DLD1 (cell line): ENCODE measurements around the gene FAM229A.
"Not testable (repeated sequence)": the region's sequence is repeated elsewhere in the genome, so short reads cannot be mapped to it uniquely, and the experiment has no call there.

Experiments used
- in situ Hi-C: cut with HindIII; loops from 2 replicates; pipeline ENCODE4 v1.10.0; 2017; ENCODE audit warnings: low sequenced_read_pairs

The FAM229A gene

GRCh38 chr1:32377541-32378220 is 15.4 kb upstream of the FAM229A start:
- in situ Hi-C loops: no loop called here

DNA sequence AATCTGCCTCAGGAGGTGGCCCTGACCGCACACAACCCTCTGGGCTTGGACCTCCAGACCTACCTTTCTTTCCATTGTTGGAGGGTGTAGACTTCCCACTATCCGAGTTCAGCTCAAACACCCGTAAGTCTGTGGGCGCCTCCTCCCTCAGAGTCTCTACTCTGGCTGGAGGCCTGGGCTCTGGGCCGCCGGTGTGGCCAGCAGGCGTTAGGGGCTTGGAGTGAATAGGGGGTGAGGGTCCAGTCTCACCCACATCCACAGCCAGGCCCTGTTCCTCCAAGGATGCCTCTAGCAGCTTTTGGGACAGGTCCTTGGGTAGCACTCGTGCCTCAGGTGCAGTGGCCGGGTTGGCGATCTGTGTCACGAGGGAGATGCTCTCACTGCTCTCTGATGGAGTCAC is 13.9 kb upstream of the FAM229A start:
- in situ Hi-C loops: no loop called here

- in situ Hi-C loops: no loop called here
These were observed 11.8 kb upstream of the FAM229A start for GRCh38 chr1:32373996-32374592.

DNA sequence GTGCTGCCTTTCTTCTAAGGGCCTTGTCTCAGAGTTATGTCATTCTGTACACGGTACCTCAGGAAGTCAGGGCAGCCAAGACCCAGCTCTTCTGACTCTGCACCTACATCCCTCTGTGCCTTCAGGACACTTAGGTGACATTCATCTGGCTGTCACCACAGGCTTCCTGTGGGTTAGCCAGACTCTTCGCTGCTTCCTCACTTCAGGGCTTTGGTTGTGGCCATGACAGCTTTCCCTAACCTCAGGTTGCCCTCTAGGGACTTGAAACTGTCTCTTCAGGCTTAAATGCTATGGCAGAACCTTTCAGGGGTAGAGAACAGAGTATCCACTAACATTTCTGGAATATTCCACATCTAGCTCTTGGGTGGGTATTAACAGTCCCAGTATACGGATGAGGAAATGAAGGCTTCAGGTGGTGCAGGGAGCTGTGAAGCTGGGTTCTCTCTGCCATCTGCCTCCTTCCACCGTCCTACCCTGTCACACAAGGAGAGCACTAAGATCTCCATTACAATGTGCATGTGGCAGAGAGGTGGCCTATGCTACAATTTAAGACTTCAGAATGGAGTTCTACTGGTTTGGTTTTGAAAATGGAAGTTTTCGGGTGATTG is 10.0 kb upstream of the FAM229A start:
- in situ Hi-C loops: no loop called here

GRCh38 chr1:32367912-32368635 is 5.8 kb upstream of the FAM229A start:
- in situ Hi-C loops: no loop called here

DNA sequence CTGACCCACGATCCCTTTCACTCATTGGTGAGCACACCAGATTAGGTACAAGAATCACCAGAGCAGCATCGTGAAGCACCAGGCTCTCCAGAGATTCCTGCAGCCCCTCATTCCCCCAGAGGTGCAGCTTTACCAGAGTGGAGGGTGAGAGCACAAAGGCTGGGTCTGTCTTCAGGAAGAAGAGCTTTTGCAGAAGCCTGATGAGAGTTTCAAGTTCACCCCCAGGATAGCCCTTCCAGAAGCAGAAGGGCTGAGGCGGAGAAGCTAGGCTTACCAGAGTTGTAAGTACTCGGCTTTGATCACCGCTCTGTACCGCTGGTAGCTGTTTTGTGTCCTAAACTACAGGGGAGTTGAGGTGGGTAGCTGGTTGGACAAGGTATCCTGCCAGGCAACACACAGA is 3.2 kb upstream of the FAM229A start:
- in situ Hi-C loops: no loop called here

DNA sequence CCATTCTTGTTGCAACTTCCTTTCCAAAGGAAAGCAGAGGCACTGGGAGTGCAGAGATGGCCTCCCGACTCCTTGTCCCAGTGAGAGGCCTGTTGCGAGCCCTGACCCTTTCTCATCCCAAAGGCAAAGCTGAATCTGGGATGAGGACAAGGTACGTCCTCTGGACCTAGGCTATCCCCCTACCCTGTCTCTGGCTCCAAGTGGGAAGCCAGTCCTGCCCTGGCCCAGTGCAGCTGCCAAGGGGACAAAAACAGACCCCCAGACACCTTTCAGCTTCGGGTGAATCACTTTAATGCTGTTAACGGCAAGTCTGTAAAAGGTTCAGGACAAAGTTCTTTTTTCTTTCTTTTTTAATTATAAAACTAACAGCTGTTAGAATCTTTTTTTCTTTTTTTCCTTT is 2.6 kb upstream of the FAM229A start:
- in situ Hi-C loops: no loop called here

GRCh38 chr1:32363713-32364112 is 1.4 kb upstream of the FAM229A start:
- in situ Hi-C loops: no loop called here

DNA sequence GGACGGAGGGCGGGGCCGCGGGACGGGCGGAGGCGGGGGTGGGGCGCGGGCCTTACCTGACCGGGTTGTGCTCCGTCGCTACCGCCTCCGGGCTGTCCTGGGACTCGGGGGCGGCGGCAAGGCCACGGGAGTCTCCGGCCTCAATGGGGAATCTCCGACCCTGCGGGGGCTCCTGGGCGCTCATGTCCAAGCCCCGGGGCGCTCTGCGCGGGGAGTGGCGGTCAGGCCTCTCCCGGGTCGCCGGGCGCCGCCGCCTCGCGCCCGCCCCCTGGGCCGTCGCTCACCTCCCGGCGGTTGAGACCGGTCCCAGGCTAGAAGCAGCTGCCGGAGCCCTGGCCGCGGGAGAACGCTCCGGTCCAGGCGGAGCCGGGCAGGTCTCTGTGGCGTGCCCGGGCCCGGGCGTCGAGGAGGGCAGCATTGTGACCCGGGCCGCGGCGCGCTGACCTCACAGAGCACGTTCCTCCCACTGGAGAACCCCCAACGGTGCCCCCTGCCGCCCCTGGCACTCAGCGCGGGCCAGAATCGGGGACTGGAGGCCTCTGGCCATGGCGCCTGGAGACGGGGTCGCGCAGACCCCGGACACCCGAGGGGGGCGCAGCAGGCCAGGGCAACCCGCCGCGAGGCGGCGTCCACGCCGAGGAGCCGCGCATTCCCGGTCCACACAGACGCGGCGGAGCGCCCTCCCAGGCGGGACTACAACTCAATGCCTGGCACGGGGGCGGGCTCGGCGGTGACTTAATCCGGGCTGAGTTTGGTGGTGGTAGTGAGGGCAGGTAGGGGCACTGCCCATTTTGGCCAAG is 411 bp downstream of the FAM229A start:
- in situ Hi-C loops: no loop called here

- in situ Hi-C loops: no loop called here
These were observed 994 bp downstream of the FAM229A start for GRCh38 chr1:32361308-32361673.

DNA sequence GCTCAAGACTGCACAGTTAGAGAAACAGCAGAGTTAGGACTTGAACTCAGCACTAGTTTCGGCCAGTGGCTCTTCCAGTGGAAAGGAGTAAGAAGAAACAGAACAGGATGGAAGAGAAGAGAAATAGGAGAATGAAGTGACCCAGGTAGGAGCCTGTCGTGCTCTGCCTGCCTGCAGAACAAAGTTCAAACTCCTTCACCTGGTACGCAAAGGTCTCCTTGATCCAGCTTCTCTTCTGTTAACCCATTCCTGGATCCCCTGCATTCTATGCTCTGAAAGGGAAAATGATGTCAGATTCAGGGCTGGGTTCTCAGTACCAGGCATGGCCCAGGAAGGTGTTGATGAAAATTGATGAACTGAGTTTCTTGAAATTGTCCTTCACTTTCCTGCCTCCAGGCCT is 3.9 kb downstream of the FAM229A start:
- in situ Hi-C loops: no loop called here

DNA sequence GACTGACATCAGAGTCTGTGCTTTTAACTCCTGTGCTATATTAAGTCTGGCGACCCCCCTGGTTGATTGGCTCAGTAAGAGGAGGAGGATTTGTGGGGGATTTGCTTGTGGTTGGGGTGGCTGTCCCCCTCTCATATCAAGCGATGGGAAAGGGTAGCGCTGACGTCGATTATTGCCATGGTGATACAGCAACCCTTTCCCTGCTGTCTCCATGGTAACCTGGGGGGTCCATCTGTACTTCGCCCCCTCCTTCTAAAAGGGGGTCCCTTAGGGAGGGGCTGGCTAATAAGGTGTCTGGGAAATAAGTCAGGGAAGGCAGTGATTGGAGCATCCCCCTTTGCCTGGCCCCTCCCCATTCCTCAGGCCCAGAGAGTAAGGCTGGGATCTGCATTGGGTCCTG is 4.7 kb downstream of the FAM229A start:
- in situ Hi-C loops: no loop called here

DNA sequence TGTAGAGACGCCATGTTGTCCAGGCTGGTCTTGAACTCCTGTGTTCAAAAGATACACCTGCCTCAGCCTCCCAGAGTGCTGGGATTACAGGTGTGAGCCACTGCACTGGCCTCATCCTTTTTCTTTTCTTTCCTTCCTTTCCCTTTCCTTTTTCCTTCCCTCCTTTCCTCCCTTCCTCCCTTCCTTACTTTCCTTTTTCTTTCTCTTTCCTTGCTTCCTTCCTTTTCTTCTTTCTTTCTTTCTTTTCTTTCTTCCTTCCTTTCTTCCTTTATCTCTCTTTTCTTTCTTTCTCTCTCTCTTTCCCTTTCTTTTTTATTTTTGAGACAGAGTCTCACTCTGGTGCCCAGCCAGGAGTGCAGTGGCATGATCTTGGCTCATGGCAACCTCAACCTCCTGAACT is 5.8 kb downstream of the FAM229A start:
- in situ Hi-C loops: no loop called here

GRCh38 chr1:32355778-32356177 is 6.5 kb downstream of the FAM229A start:
- in situ Hi-C loops: not testable (repeated sequence)

DNA sequence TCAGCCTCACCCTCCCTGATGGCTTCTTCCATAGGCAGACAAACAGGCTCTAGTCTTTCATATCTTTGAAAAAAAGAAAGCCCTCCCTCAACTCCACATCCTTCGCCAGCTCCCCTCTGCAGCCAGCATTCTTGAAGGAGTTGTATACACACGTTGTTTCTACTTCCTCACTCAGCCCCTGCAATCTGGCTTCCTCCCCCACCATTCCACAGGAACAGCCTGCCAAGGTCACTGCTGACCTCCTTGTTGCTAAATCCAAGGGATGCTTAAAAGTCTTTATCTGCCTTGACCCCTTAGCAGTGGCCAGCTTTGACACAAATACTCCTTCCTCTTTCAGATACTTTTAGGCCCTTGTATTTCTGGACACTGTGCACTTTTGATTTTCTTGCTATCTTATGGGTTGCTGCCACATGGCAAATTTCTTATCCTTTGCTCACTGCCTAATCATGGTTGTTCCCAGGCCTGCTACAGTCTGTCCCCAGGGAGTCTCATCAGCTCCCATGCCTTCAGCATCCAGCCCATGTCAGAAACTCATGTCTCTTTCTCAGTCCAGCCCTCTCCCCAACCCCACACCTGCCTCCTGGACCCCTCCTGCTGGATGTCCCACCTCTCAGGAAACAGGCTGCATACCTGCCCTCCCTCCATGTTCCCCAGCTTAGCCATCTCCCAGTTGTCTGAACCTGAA is 8.3 kb downstream of the FAM229A start:
- in situ Hi-C loops: no loop called here

GRCh38 chr1:32353431-32353830 is 8.9 kb downstream of the FAM229A start:
- in situ Hi-C loops: no loop called here

DNA sequence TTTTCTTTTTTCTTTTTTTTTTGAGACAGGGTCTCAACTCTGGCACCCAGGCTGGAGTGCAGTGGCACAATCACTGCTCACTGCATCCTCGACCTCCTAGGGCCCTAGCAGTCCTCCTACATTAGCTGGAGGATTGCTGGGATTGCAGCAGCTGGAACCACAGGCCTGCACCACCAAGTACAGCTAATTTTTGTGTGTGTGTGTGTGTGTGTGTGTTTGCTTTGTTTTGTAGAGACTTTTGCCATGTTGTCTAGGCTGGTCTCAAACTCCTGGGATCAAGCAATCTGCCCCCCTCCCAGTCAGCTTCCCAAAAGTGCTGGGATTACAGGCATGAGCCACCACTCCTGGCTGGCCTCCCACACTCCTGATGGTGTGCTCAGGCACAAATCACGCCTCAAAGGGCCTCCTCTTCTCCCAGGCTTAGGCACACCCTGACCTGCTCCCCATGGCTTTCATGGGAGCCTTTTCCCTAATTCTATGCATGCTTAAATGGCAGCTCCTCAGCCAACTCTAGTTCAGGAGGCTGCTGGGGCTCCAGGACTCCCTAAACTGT is 9.4 kb downstream of the FAM229A start:
- in situ Hi-C loops: no loop called here

- in situ Hi-C loops: no loop called here
These were observed 10.0 kb downstream of the FAM229A start for GRCh38 chr1:32352239-32352745.

GRCh38 chr1:32351399-32352238 is 10.7 kb downstream of the FAM229A start:
- in situ Hi-C loops: no loop called here
